IMR-90 (cell line): ENCODE measurements around the gene SNAP23. TPM values are rescaled to one million over a fixed set of nuclear protein-coding genes. Genes with fewer than 3 reads are reported as not detected.

Source experiments
- ATAC-seq: fragments of 200-7000 bp; cut with Tn5 transposase; 2 replicates; pipeline ENCODE4 v1.9.1; 2020; ENCODE audit warnings: low read depth, mild to moderate bottlenecking, moderate library complexity
- Bru-seq: library from RNA; stranded (reverse); fragments of 400-500 nt; gene quantifications from one replicate; lab custom pipeline; 2021; lab: Mats Ljungman, UMichigan
- BruChase-seq, 2 experiments: library from RNA; stranded (reverse); fragments of 400-500 nt; gene quantifications; one replicate each; lab custom pipeline; 2021; lab: Mats Ljungman, UMichigan
- BruUV-seq: library from RNA; stranded (reverse); fragments of 400-500 nt; replicated peaks from 2 replicates; lab custom pipeline; 2021; lab: Mats Ljungman, UMichigan
- CTCF ChIA-PET: fragments of 300-600 bp; formaldehyde crosslinking; extraction: SDS; loops from one replicate; lab custom pipeline; 2021; ENCODE audit warnings: antibody characterized with exemption; lab: Yijun Ruan, JAX
- POLR2A ChIA-PET: fragments of 300-600 bp; sonication (Branson Sonifier 250); formaldehyde crosslinking; loops from one replicate; lab custom pipeline; 2022; ENCODE audit warnings: antibody characterized with exemption; ENCODE audit not compliant: unreplicated experiment; lab: Charles Lee
- DNase-seq: peaks from one replicate; pipeline ENCODE4 v3.0.0; 2013
- H2AFZ ChIP-seq: replicated peaks from 2 replicates; pipeline ENCODE3; 2013; ENCODE audit warnings: low read length, mild to moderate bottlenecking; ENCODE audit not compliant: poor library complexity
- H2AK5ac ChIP-seq: 2 replicates; pipeline ENCODE4 v1.6.1; 2013; ENCODE audit warnings: low read depth, low read length, inconsistent platforms
- H2AK9ac ChIP-seq: replicated peaks from 2 replicates; pipeline ENCODE3; 2013; ENCODE audit warnings: mild to moderate bottlenecking, low read depth, low read length, moderate library complexity; ENCODE audit not compliant: poor library complexity
- H2BK120ac ChIP-seq: 2 replicates; pipeline ENCODE4 v1.6.1; 2013; ENCODE audit warnings: low read depth, low read length, inconsistent platforms
- H2BK15ac ChIP-seq: 3 replicates; pipeline ENCODE4 v1.6.1; 2013; ENCODE audit warnings: low read depth, low read length, inconsistent platforms
- H2BK20ac ChIP-seq: 2 replicates; pipeline ENCODE4 v1.6.1; 2013; ENCODE audit warnings: low read depth, mild to moderate bottlenecking, inconsistent platforms, low read length, moderate library complexity
- H2BK5ac ChIP-seq: 2 replicates; pipeline ENCODE4 v1.6.1; 2013; ENCODE audit warnings: mild to moderate bottlenecking, low read depth, low read length, inconsistent platforms; ENCODE audit not compliant: poor library complexity, severe bottlenecking
- H3K14ac ChIP-seq: replicated peaks from 2 replicates; pipeline ENCODE4 v1.6.1; 2013; ENCODE audit warnings: low read depth, low read length, inconsistent platforms
- H3K18ac ChIP-seq: 2 replicates; pipeline ENCODE4 v1.6.1; 2013; ENCODE audit warnings: low read depth, low read length, control low read depth
- H3K23ac ChIP-seq: 2 replicates; pipeline ENCODE4 v1.6.1; 2013; ENCODE audit warnings: low read depth, low read length, inconsistent platforms
- H3K27ac ChIP-seq: 2 replicates; pipeline ENCODE4 v1.5.1; 2013; ENCODE audit warnings: mild to moderate bottlenecking, control low read depth, low read length; ENCODE audit not compliant: insufficient read depth
- H3K27me3 ChIP-seq: 2 replicates; pipeline ENCODE4 v1.6.1; 2013; ENCODE audit warnings: low read length; ENCODE audit not compliant: control insufficient read depth, insufficient read depth
- H3K36me3 ChIP-seq: 2 replicates; pipeline ENCODE4 v1.6.1; 2013; ENCODE audit warnings: low read length, mixed read lengths; ENCODE audit not compliant: control insufficient read depth, insufficient read depth
- H3K4ac ChIP-seq: 2 replicates; pipeline ENCODE4 v1.6.1; 2013; ENCODE audit warnings: low read depth, low read length, inconsistent platforms
- H3K4me1 ChIP-seq: 2 replicates; pipeline ENCODE4 v1.6.1; 2013; ENCODE audit warnings: low read length, mixed read lengths; ENCODE audit not compliant: control insufficient read depth, insufficient read depth
- H3K4me2 ChIP-seq: 2 replicates; pipeline ENCODE4 v1.6.1; 2013; ENCODE audit warnings: low read depth, mild to moderate bottlenecking, control low read depth, low read length, moderate library complexity
- H3K4me3 ChIP-seq: 2 replicates; pipeline ENCODE4 v1.5.1; 2013; ENCODE audit warnings: low read depth, mild to moderate bottlenecking, control low read depth, low read length, moderate library complexity; ENCODE audit not compliant: insufficient read depth
- H3K56ac ChIP-seq: 2 replicates; pipeline ENCODE4 v1.6.1; 2013; ENCODE audit warnings: low read length, inconsistent platforms; ENCODE audit not compliant: insufficient read depth; ENCODE audit errors: extremely low read depth
- H3K79me1 ChIP-seq, 2 experiments: 2 replicates each; pipeline ENCODE4 v1.6.1; 2013; ENCODE audit warnings: low read length in 2 of 2, inconsistent platforms in 1 of 2, low read depth in 1 of 2
- H3K9ac ChIP-seq: 2 replicates; pipeline ENCODE4 v1.6.1; 2013; ENCODE audit warnings: low read depth, low read length, control low read depth
- H3K9me1 ChIP-seq: 2 replicates; pipeline ENCODE4 v1.6.1; 2013; ENCODE audit warnings: low read length, inconsistent platforms; ENCODE audit not compliant: insufficient read depth
- H3K9me3 ChIP-seq: 2 replicates; pipeline ENCODE4 v1.6.1; 2013; ENCODE audit warnings: low read length; ENCODE audit not compliant: control insufficient read depth, insufficient read depth
- H4K20me1 ChIP-seq: 2 replicates; pipeline ENCODE4 v1.6.1; 2013; ENCODE audit warnings: low read length, inconsistent platforms; ENCODE audit not compliant: insufficient read depth
- H4K5ac ChIP-seq: 2 replicates; pipeline ENCODE4 v1.6.1; 2013; ENCODE audit warnings: mild to moderate bottlenecking, low read depth, low read length, control low read depth
- H4K8ac ChIP-seq, 2 experiments: 2 replicates each; pipeline ENCODE4 v1.6.1; 2013; ENCODE audit warnings: low read depth in 2 of 2, low read length in 2 of 2, control low read depth in 1 of 2, inconsistent platforms in 1 of 2
- H4K91ac ChIP-seq: 2 replicates; pipeline ENCODE4 v1.6.1; 2013; ENCODE audit warnings: low read depth, low read length, inconsistent platforms; ENCODE audit not compliant: insufficient read depth
- BHLHE40 ChIP-seq: fragments of 150-350 bp; IDR thresholded peaks from 2 replicates; pipeline ENCODE4 v1.6.1; 2016; ENCODE audit warnings: mild to moderate bottlenecking, low read depth, low read length
- CHD1 ChIP-seq: IDR thresholded peaks from 2 replicates; pipeline ENCODE4 v1.6.1; 2012; ENCODE audit warnings: low read depth, low read length, improper control_type of control experiment
- FOS ChIP-seq: fragments of 150-350 bp; IDR thresholded peaks from 2 replicates; pipeline ENCODE4 v1.6.1; 2016; ENCODE audit warnings: low read depth, low read length
- MAFK ChIP-seq: IDR thresholded peaks from 2 replicates; pipeline ENCODE4 v1.6.1; 2012; ENCODE audit warnings: low read depth, low read length, improper control_type of control experiment
- MAZ ChIP-seq: IDR thresholded peaks from 2 replicates; pipeline ENCODE4 v1.6.1; 2012; ENCODE audit warnings: low read depth, mild to moderate bottlenecking, low read length, improper control_type of control experiment, moderate library complexity, borderline replicate concordance
- NFE2L2 ChIP-seq: fragments of 150-350 bp; IDR thresholded peaks from 2 replicates; pipeline ENCODE4 v1.6.1; 2016; ENCODE audit warnings: low read depth, mild to moderate bottlenecking, low read length
- POLR2A ChIP-seq: IDR thresholded peaks from 2 replicates; pipeline ENCODE4 v1.6.1; 2012; ENCODE audit warnings: mild to moderate bottlenecking, low read depth, low read length
- RAD21 ChIP-seq: IDR thresholded peaks from 2 replicates; pipeline ENCODE4 v1.6.1; 2012; ENCODE audit warnings: low read length, improper control_type of control experiment
- RCOR1 ChIP-seq: IDR thresholded peaks from 2 replicates; pipeline ENCODE4 v1.6.1; 2012; ENCODE audit warnings: mild to moderate bottlenecking, low read length, improper control_type of control experiment; ENCODE audit not compliant: insufficient replicate concordance
- RFX5 ChIP-seq: IDR thresholded peaks from 2 replicates; pipeline ENCODE4 v1.8.0; 2012; ENCODE audit warnings: low read depth, mild to moderate bottlenecking, low read length, moderate library complexity
- SMC3 ChIP-seq: fragments of 150-350 bp; IDR thresholded peaks from 2 replicates; pipeline ENCODE4 v1.6.1; 2016; ENCODE audit warnings: low read depth, mild to moderate bottlenecking, antibody characterized with exemption, low read length, moderate library complexity
- WGBS, 2 experiments: methylation state at CpG; one replicate each; pipeline versions ENCODE4 v1.1.5 to v1.1.7; 2013; ENCODE audit warnings: missing lambda C conversion rate in 2 of 2; ENCODE audit not compliant: insufficient read length in 1 of 2; ENCODE audit errors: extremely low coverage in 2 of 2; 5-methylcytosine and 5-hydroxymethylcytosine counted together
- dilution Hi-C: fragments of 300-500 bp; cut with HindIII; formaldehyde crosslinking; loops from one replicate; pipeline ENCODE4 v1.14.3; 2018; ENCODE audit warnings: low sequenced_read_pairs; ENCODE audit not compliant: unreplicated experiment
- in situ Hi-C: fragments of 300-500 bp; cut with MboI; formaldehyde crosslinking; loops from 3 replicates; pipeline ENCODE4 v1.14.3; 2019; ENCODE audit warnings: low sequenced_read_pairs, inconsistent platforms, mixed read lengths
- intact Hi-C: fragments of 100-400 bp; cut with micrococcal nuclease; formaldehyde crosslinking; loops from 2 replicates; pipeline ENCODE4 v1.10.0; 2022
- long read RNA-seq: library from polyadenylated mRNA; unstranded; transcript quantifications from one replicate; pipeline ENCODE4 v2.0.0, GENCODE V29; 2021; ENCODE audit not compliant: unreplicated experiment
- polyA plus RNA-seq, 3 experiments: library from polyadenylated mRNA; depleted of rRNA; stranded (reverse); fragments of >200 nt; gene quantifications; 2 replicates each; pipeline ENCODE4 v1.2.3, GENCODE V29; 2012; ENCODE audit warnings: low replicate concordance in 1 of 3
- total RNA-seq: library from RNA; depleted of rRNA; stranded (reverse); fragments of >200 nt; gene quantifications from 2 replicates; pipeline ENCODE4 v1.2.3, GENCODE V29; 2012; rRNA removed
- TF ChIP-seq, protein P1 (sequence below): conservative IDR thresholded peaks from 2 replicates; pipeline ENCODE4 v1.5.1; 2012; ENCODE audit warnings: mild to moderate bottlenecking, low read depth, low read length, improper control_type of control experiment
- TF ChIP-seq, protein P2 (sequence below): fragments of 150-350 bp; IDR thresholded peaks from 2 replicates; pipeline ENCODE4 v1.6.1; 2017; ENCODE audit warnings: mild to moderate bottlenecking, antibody characterized with exemption, low read length, low read depth

SNAP23 gene
- total RNA-seq, result 36.0 and 72.5 TPM in 2 replicates
- 37.2 and 45.5 TPM in 2 replicates for polyA plus RNA-seq (2012; rRNA removed)
- 7.1 and 8.5 TPM in 2 replicates for polyA plus RNA-seq (2012; cell fraction: cytosol; rRNA removed)
- 7.5 and 77.2 TPM in 2 replicates for polyA plus RNA-seq (2012; cell fraction: nucleus; rRNA removed; ENCODE audit: low replicate concordance)
- Bru-seq, nascent RNA, result percentile 81 among the genes with signal in this experiment
- percentile 95 among the genes with signal in this experiment for BruChase-seq, experiment 1, labeled RNA remaining after a 6-hour chase
- BruChase-seq, experiment 2, labeled RNA remaining after a 2-hour chase, result percentile 89 among the genes with signal in this experiment
- long read RNA-seq, transcript SNAP23-201 (8 exons, 2,687 nt), result major isoform, 121 of 164 reads
- long read RNA-seq, partial matches to known transcripts, result 9 of 164 reads
- long read RNA-seq, other reads (novel, unspliced or antisense), result 28 of 164 reads

DNA sequence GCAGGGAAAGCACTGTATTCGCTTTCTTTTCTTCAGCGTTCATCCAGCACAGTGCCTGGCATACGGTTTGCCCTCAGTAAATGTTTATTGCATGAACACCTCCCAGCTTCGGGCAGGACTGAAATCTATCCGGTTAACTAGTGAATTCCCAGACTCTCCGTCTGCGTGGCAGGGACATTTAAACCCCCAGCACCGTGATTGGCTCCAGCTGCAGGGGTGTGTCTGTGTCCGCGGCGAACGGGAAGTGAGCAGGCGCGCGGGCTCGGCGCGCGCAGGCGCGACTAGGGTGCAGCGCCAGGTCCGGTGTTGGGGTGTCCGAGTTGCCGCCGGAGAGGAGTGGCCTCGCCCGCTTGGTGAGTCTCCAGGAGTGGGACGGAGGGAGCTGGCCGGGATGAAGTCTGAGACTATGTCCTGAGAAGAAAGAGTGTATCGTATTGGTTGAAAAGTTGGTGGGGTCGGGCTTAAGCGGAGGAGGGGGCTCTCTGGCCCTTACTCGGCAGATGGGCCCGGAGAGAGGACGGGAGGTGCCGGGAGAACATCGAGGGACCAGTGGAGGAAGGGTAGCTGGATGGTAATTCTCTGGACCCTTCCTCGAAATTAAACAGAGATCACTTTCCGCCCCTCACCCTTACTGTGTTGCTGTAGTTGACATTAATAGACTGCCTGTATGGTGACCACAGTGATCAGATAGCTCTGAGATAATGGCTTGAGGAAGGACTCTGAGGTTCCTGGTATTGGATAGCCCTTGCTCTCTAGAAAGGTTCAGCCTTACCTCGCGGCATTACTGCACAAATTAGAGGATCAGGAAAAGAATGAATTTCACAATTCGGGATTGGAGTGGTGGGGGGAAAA, at the start of gene SNAP23:
Gene SNAP23 (plus strand): TSS at position 274 of the 852 bp plus-strand sequence. CDS start 16,213 bp downstream, outside the sequence.
- Histone ChIP-seq H4K91ac (peak within 1 kb of the TSS; percentile 92), H3K36me3 (no peaks in the 10 kb centered on the region), H4K20me1 (no peaks in the 10 kb centered on the region; the same call in 1 of the 2 replicates), H3K9me3 (no peaks in the 10 kb centered on the region), H3K56ac (peak within 1 kb of the TSS; percentile 90), H3K9me1 (peaks cover 10% of the 10 kb centered on the region), H3K18ac (peak within 1 kb of the TSS; percentile 49), H3K27ac (peak within 1 kb of the TSS; percentile 73), H2AK5ac (peak within 1 kb of the TSS; percentile 87), H4K8ac (peak within 1 kb of the TSS; percentile 81 to 98), H3K23ac (peak within 1 kb of the TSS; percentile 94), H3K9ac (peak within 1 kb of the TSS; percentile 81), H3K4me1 (peaks cover 10% of the 10 kb centered on the region), H2BK120ac (peak within 1 kb of the TSS; percentile 75), H2BK20ac (peak within 1 kb of the TSS; percentile 63), H2AFZ (peak within 1 kb of the TSS; percentile 91), H2AK9ac (peak within 1 kb of the TSS; percentile 94), H3K4me2 (peak within 1 kb of the TSS; percentile 84), H2BK15ac (peak within 1 kb of the TSS; percentile 95; the same call in 2 of the 3 replicates), H3K79me1 (peaks cover 10 to 46% of the 10 kb centered on the region in 2 experiments), H3K27me3 (no peaks in the 10 kb centered on the region), H3K4ac (peak within 1 kb of the TSS; percentile 93), H3K4me3 (peak within 1 kb of the TSS; percentile 83), H4K5ac (peak within 1 kb of the TSS; percentile 96), H3K14ac (peak within 1 kb of the TSS; percentile 97), H2BK5ac (peak within 1 kb of the TSS; percentile 93)
- BruUV-seq, result no TSS peak
- POLR2A ChIA-PET, result interaction anchor here (1.0 kb wide), 1 partner anchor 12 kb away, joined by 3 read pairs; no protein-coding TSS in a partner anchor
- in situ Hi-C loops (no loop called here), intact Hi-C loops (loop anchor here (1.0 kb wide), 1 partner anchor 53 kb away; the partner anchor contains the start of genes HAUS2 and LRRC57), dilution Hi-C loops (no loop called here)
- ATAC-seq (peak; percentile 92), DNase-seq (peak; percentile 96)
- WGBS, 2 experiments, result 0% methylated on average over 19 of the region's 43 CpGs; no CpG with 5 or more reads in 1 of the 2 experiments
- CTCF ChIA-PET, result interaction anchor here (0.6 to 1.2 kb wide), 2 partner anchors 12 to 499 kb away, joined by 3 read pairs; no protein-coding TSS in a partner anchor
- TF ChIP-seq, protein P1, sequence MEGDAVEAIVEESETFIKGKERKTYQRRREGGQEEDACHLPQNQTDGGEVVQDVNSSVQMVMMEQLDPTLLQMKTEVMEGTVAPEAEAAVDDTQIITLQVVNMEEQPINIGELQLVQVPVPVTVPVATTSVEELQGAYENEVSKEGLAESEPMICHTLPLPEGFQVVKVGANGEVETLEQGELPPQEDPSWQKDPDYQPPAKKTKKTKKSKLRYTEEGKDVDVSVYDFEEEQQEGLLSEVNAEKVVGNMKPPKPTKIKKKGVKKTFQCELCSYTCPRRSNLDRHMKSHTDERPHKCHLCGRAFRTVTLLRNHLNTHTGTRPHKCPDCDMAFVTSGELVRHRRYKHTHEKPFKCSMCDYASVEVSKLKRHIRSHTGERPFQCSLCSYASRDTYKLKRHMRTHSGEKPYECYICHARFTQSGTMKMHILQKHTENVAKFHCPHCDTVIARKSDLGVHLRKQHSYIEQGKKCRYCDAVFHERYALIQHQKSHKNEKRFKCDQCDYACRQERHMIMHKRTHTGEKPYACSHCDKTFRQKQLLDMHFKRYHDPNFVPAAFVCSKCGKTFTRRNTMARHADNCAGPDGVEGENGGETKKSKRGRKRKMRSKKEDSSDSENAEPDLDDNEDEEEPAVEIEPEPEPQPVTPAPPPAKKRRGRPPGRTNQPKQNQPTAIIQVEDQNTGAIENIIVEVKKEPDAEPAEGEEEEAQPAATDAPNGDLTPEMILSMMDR, result no peak
- 0 out of 2 replicates have a peak, but pooled peaks have one; percentile 19 for TF ChIP-seq CHD1
- TF ChIP-seq MAFK, result no peak
- peak; percentile 92 for TF ChIP-seq POLR2A
- TF ChIP-seq, protein P2, sequence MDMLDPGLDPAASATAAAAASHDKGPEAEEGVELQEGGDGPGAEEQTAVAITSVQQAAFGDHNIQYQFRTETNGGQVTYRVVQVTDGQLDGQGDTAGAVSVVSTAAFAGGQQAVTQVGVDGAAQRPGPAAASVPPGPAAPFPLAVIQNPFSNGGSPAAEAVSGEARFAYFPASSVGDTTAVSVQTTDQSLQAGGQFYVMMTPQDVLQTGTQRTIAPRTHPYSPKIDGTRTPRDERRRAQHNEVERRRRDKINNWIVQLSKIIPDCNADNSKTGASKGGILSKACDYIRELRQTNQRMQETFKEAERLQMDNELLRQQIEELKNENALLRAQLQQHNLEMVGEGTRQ, result no peak
- TF ChIP-seq RFX5, result no peak
- no peak for TF ChIP-seq SMC3
- TF ChIP-seq FOS, result no peak
- 0 out of 2 replicates have a peak, but pooled peaks have one; percentile 28 for TF ChIP-seq MAZ
- TF ChIP-seq NFE2L2, result no peak
- no peak for TF ChIP-seq RCOR1
- no peak for TF ChIP-seq BHLHE40
- no peak for TF ChIP-seq RAD21
